ENCODE measurements around the gene RETN.
A peak's percentile ranks its signal among the peaks of the same experiment; 100 is the strongest.
"Not testable (repeated sequence)": the region's sequence is repeated elsewhere in the genome, so short reads cannot be mapped to it uniquely, and the experiment has no call there.

The RETN gene

DNA sequence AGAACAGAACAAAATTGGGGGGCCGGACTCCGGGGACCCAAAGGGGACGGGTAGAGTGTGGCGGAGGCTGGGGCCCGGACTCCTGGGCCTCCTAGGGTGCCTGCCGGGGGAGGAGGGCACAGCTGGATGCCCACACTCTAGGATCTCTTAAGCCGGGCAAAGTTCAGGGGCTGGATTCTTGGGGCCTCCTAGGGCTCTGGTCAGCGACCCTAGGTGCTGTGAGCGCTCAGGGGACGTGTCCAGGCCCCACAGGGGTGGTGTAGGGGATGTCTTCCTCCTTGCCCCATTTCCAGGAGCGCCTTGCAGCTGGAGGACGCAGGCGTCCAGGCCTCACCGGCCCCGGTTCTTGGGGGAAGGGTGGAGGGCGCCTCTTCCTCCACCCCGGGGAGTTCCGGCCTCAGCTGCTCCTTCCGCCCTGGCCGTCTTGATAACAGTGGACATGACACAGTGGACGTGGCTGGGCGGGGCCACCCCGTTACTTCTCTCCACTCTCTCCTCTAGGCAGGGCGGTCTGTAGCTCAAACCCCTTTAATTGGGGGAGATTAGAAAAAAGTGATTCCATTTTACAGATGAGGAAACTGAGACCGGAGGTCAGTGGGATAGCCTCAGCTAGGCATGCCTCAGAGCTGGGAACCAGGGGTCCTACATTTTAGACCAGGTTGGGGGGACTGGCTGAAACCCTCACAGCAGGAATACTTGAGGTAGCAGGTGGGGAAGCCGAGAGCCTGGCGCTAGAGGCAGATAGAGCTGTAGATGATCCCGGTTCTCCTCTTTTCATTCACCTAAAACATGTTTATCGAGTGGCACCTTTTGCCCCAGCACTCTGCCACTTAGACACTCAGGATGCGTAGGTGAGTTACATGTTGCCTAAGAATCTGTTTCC is 31.2 kb upstream of the RETN start:
- DNase-seq (ENCODE audit: low spot score), result no peak

- DNase-seq (ENCODE audit: low spot score), result no peak
Measured at GRCh38 chr19:7638802-7639465, 29.9 kb upstream of the RETN start.

GRCh38 chr19:7639863-7640348 is 28.9 kb upstream of the RETN start:
- DNase-seq (ENCODE audit: low spot score), result no peak

- no peak for DNase-seq (ENCODE audit: low spot score)
Measured at GRCh38 chr19:7640803-7641202, 28.0 kb upstream of the RETN start.

DNA sequence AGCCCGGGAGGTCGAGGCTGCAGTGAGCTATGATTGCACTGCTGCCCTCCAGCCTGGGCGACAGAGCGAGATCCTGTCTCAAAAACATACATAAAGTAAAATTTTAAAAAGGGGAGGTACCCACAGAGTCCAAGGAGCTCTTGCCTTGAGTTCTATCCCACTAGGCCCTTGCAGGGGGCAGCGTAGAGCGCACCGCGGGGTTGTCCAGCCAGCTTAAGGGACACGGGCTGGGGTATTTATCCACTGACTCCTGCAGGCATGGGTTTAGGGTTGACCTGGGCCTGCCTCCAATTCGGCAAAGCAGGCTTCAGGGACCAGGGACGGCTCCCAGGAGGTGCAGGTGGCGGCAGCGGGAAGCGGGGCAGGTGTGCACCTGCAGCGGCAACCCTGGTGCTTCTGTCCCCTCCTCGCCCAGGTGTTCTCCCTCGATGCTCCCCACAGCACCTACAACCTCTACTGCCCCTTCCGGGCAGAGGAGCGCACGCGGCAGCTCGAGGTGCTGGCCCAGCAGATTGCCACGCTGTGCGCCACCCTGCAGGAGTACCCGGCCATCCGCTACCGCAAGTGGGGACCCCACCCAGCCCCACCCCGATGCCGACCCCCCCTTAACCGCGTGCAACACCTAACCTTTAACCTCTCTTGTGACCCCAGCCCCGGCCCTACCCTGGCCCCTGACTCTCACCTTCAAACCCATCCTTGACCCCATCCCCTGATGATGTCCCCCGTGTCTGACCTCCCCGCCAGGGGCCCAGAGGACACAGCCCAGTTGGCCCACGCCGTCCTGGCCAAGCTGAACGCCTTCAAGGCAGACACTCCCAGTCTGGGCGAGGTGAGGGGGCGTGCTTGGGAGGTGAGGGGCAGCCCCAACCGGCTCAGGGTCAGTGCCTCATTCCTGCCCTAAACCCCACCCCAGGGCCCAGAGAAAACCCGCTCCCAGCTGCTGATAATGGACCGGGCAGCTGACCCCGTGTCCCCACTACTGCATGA is 27.3 kb upstream of the RETN start:
- DNase-seq (ENCODE audit: low spot score), result no peak

GRCh38 chr19:7642295-7643030 is 26.4 kb upstream of the RETN start:
- DNase-seq (ENCODE audit: low spot score), result no peak

GRCh38 chr19:7643031-7643415 is 25.8 kb upstream of the RETN start:
- DNase-seq (ENCODE audit: low spot score), result no peak

- not testable (repeated sequence) for DNase-seq (ENCODE audit: low spot score)
Measured at GRCh38 chr19:7643629-7644549, 25.0 kb upstream of the RETN start.

DNA sequence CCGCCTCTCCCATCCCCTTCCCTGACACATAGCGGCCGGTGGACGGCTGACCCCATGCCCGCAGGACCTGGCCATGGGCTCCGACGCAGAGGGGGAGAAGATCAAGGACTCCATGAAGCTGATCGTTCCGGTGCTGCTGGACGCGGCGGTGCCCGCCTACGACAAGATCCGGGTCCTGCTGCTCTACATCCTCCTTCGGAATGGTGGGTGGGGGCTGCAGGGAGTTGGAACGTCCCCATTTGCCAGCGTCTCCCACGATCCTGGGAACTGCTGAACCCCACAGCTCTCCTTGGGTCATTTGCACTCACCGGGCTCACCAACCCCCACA is 24.3 kb upstream of the RETN start:
- DNase-seq (ENCODE audit: low spot score), result no peak

DNA sequence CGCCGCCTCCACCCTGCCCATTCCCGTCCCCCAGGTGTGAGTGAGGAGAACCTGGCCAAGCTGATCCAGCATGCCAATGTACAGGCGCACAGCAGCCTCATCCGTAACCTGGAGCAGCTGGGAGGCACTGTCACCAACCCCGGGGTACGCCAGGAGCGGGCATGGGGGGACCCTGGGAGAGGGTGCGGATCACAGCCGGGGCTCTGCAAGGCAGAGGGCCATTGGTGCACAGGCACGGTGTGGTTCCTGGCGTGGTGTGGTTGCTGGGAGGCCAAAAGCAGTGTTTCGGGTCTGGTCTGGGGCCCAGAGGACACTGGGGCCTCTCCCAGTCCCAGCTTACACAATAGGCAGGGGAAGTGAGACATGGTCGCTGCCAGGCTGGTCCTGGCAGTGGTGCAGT is 23.7 kb upstream of the RETN start:
- no peak for DNase-seq (ENCODE audit: low spot score)

- DNase-seq (ENCODE audit: low spot score), result no peak
Measured at GRCh38 chr19:7645656-7646425, 23.0 kb upstream of the RETN start.

DNA sequence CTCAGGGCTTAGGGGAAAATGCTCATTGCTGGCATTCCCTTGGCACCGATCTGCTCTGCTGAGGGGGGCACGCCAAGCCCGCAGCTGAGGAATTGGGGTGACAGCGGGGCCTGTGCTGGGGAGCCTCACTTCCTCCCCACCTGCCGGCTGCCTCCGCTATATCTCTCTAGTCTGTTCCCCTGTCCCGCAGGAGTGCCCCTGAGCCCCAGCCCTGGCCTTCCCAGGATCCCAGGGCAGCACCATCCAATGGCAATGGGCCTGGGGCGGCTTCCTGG is 22.5 kb upstream of the RETN start:
- DNase-seq (ENCODE audit: low spot score), result no peak

DNA sequence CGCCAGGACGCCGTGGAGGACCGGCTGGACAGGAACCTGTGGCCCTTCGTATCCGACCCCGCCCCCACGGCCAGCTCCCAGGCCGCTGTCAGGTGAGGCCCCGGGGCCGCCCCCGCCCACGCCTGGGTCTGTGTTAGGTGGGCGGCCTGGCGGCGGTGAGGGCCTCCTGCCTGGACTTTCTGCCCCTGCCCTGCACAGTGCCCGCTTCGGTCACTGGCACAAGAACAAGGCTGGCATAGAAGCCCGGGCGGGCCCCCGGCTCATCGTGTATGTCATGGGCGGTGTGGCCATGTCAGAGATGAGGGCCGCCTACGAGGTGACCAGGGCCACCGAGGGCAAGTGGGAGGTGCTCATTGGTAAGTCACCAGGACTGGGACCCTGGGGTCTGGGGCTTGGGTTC is 21.7 kb upstream of the RETN start:
- DNase-seq (ENCODE audit: low spot score), result no peak

DNA sequence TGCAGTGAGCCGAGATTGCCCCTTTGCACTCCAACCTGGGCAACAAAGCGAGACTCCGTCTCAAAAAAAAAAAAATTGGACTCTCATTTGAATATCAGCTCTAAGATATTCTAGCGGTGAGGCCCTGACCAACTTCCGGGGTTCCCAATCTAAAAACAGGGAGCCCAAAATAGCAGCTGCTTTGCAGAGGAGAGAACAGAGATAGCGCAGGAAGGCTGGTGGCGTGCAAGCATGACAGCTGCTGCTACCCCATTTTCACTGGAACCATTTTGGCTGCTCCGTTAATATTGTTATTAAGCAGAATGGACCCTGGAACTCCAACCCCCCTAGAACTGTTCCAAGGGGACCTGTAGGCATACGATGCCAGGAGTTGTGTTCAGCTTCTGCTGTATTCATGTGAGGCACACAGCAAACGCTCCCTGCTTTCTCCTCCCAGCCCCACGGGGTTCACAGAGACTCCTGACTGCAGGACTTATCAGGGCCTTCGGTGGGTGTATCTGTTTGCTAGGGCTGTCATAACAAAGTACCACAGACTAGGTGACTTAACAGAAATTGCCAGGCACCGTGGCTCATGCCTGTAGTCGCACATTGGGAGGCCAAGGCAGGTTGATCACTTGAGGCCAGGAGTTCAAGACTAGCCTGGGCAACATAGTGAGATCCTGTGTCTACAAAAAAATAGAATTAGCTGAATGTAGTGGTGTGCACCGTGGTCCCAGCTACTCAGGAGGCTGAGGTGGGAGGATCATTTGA is 20.4 kb upstream of the RETN start:
- DNase-seq (ENCODE audit: low spot score), result no peak

DNA sequence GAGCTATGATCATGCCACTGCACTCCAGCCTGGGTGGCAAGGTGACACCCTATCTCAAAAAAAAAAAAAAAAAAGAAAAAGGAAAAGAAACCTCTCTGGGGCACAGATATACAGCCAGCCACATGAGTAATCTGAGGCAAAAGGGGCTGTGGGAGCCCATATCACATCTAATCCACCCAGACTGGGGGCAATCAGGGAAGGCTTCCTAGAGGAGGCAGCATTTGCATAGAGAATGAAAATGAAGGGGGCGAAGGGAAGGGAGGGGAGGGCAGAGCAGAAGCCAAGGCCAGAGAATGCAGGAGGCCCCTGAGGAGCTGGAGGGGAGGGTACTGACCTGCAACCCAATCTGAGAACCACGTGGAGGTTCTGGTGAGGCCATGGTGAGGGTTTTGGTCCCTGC is 18.7 kb upstream of the RETN start:
- no peak for DNase-seq (ENCODE audit: low spot score)

DNA sequence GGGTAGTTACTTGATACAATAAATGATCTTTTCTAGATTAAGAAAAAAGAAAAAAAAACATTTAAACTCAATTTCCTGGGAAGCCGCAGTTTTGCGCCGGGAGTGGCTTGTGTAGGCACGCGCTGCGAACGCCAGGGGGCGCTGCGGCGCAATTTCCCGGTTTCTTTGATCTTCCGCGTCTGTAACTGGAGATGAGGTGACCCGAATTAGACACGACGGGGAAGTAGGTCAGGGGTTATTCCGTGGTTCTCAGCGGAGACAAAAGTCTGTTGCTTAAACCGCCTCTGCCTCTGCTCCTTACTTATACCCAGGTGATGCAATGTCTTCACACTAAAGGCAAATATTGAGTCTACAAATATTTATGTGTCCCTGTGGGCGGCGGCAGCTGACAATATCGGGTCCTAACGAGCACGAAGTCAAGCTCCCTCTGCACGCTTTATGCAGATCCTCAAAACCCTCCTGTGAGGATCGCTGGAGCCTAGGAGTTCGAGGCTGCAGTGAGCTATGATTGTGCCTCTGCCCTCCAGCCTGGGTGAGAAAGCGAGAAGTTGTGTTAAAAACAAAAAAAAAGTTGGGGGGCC is 16.7 kb upstream of the RETN start:
- DNase-seq (ENCODE audit: low spot score), result peak; percentile 88

DNA sequence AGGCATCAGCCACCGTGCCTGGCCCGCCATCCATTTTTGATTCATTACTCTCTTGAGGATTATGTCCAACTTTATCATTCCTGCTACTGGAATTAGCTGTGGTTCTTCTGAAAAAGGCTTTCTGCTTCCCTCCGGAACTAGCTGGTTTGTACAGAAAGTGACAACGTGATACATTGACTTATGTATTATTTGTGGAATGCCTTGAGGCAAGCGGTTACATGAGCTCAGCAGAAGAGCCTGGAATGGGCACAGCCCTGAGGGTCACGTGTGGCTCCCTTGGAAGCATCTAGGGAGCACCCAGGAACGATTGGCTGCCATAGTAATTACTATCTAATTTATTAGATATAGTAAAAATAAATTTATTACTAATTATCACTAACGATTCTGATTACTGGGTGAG is 14.4 kb upstream of the RETN start:
- no peak for DNase-seq (ENCODE audit: low spot score)

DNA sequence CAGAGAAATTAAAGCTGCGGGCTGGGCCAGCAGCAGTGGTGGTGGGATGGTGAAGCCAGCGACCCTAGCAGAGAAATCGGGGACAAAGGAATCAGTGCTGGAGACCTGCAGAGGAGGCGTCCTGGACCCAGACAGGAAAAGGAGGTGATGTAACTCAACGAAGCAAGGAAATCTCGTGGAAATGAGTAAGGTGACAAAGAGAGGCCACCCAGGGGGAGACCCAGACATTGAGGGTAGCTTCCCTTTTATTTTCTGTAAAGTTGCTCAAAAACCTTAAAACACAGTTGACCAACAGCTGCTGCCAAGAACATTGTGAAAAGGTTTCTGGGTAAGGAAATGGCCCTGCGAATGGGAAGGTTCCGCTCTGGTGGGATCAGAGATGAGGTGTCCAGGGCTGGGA is 13.3 kb upstream of the RETN start:
- DNase-seq (ENCODE audit: low spot score), result no peak

Data from left forelimb (tissue), 1 donor.